Right lobe of liver (tissue), 4 donors: ENCODE results near the gene KRTAP17-1.

Experiments used
- CTCF ChIP-seq, 4 donors: fragments of 200-600 bp in 3 of 4; fragments of 450-650 bp in 1 of 4; IDR thresholded peaks; one replicate each; pipeline versions ENCODE4 v1.5.1 to v1.8.0; 2016 to 2022; ENCODE audit warnings: antibody characterized with exemption in 4 of 4, mild to moderate bottlenecking in 2 of 4
- POLR2A ChIP-seq: fragments of 450-650 bp; IDR thresholded peaks from one replicate; pipeline ENCODE4 v1.6.1; 2017; ENCODE audit warnings: antibody characterized with exemption, mild to moderate bottlenecking
- donor health status: DM: no; HTN: no; CAD: no.
- donor health status: DM: no; HTN: no; CAD: no.
- donor health status: DM: no; HTN: yes; CAD: no.

GRCh38 chr17:41284043-41284442, 31.5 kb downstream of the KRTAP17-1 start:
- no peak for TF ChIP-seq POLR2A
- TF ChIP-seq CTCF (IDR thresholded peaks at IDR 0.05): no peak
